Activated naive CD8-positive, alpha-beta T cell treated with anti-CD3 and anti-CD28 coated beads for 36 hours (primary cell): ENCODE results near the gene ESYT1. TPM values are rescaled to one million over a fixed set of nuclear protein-coding genes. Genes with fewer than 3 reads are reported as not detected.

Experiments used
- DNase-seq: peaks from one replicate; pipeline ENCODE4 v3.0.0; 2021
- H3K27ac Mint-ChIP-seq: one replicate; pipeline ENCODE4 v1.8.0; 2022; ENCODE audit warnings: mild to moderate bottlenecking, moderate library complexity, mixed read lengths
- H3K27me3 Mint-ChIP-seq: one replicate; pipeline ENCODE4 v1.8.0; 2022; ENCODE audit warnings: mild to moderate bottlenecking, mixed read lengths
- H3K36me3 Mint-ChIP-seq: one replicate; pipeline ENCODE4 v1.8.0; 2021; ENCODE audit warnings: mild to moderate bottlenecking, mixed read lengths
- H3K4me1 Mint-ChIP-seq: one replicate; pipeline ENCODE4 v1.8.0; 2021; ENCODE audit warnings: mixed read lengths
- H3K4me3 Mint-ChIP-seq: one replicate; pipeline ENCODE4 v1.8.0; 2022; ENCODE audit warnings: mild to moderate bottlenecking, moderate library complexity, mixed read lengths
- H3K9me3 Mint-ChIP-seq: one replicate; pipeline ENCODE4 v1.8.0; 2022; ENCODE audit warnings: mixed read lengths
- total RNA-seq, 2 experiments: library from RNA; stranded (reverse); gene quantifications; one replicate each; pipeline ENCODE4 v1.2.3, GENCODE V29; 2021

ESYT1 gene
- total RNA-seq, 2 experiments from 2014 or later: 153 to 155 TPM

GRCh38 chr12:56130876-56131275 lies 2.8 kb downstream of the ESYT1 start:
- H3K36me3 Mint-ChIP-seq: peaks cover 59% of the 10 kb centered on the region
- no peak for DNase-seq
- H3K4me3 Mint-ChIP-seq: peak overlapping the region; percentile 95
- no peaks in the 10 kb centered on the region for H3K27me3 Mint-ChIP-seq
- H3K9me3 Mint-ChIP-seq: peaks cover 5% of the 10 kb centered on the region
- H3K4me1 Mint-ChIP-seq: peaks cover 62% of the 10 kb centered on the region
- H3K27ac Mint-ChIP-seq: peak overlapping the region; percentile 97

GRCh38 chr12:56134897-56135296 lies 6.8 kb downstream of the ESYT1 start:
- Mint-ChIP-seq H3K4me3 (no peak overlapping the region), H3K9me3 (peaks cover 5% of the 10 kb centered on the region), H3K27ac (no peak overlapping the region), H3K4me1 (peaks cover 60% of the 10 kb centered on the region), H3K36me3 (peaks cover 92% of the 10 kb centered on the region), H3K27me3 (no peaks in the 10 kb centered on the region)
- no peak for DNase-seq

- no peak for DNase-seq
- Mint-ChIP-seq H3K4me3 (no peak overlapping the region), H3K27me3 (no peaks in the 10 kb centered on the region), H3K27ac (peak overlapping the region; percentile 49), H3K9me3 (no peaks in the 10 kb centered on the region), H3K36me3 (peaks cover 78% of the 10 kb centered on the region), H3K4me1 (peaks cover 46% of the 10 kb centered on the region)
Observed at GRCh38 chr12:56137853-56138571, 9.9 kb downstream of the ESYT1 start.

- H3K9me3 Mint-ChIP-seq: no peaks in the 10 kb centered on the region
- H3K36me3 Mint-ChIP-seq: peaks cover 70% of the 10 kb centered on the region
- DNase-seq: no peak
- no peaks in the 10 kb centered on the region for H3K27me3 Mint-ChIP-seq
- peak overlapping the region; percentile 78 for H3K27ac Mint-ChIP-seq
- no peak overlapping the region for H3K4me3 Mint-ChIP-seq
- peaks cover 38% of the 10 kb centered on the region for H3K4me1 Mint-ChIP-seq
Observed at GRCh38 chr12:56141946-56142784, 14.1 kb downstream of the ESYT1 start.

GRCh38 chr12:56143217-56143616 lies 15.2 kb downstream of the ESYT1 start:
- H3K36me3 Mint-ChIP-seq: peaks cover 60% of the 10 kb centered on the region
- no peaks in the 10 kb centered on the region for H3K27me3 Mint-ChIP-seq
- no peak for DNase-seq
- H3K9me3 Mint-ChIP-seq: no peaks in the 10 kb centered on the region
- no peak overlapping the region for H3K4me3 Mint-ChIP-seq
- H3K4me1 Mint-ChIP-seq: peaks cover 32% of the 10 kb centered on the region
- H3K27ac Mint-ChIP-seq: peak overlapping the region; percentile 78

GRCh38 chr12:56143870-56144269 lies 15.8 kb downstream of the ESYT1 start:
- peaks cover 25% of the 10 kb centered on the region for H3K4me1 Mint-ChIP-seq
- H3K4me3 Mint-ChIP-seq: no peak overlapping the region
- DNase-seq: no peak
- H3K27ac Mint-ChIP-seq: peak overlapping the region; percentile 78
- H3K27me3 Mint-ChIP-seq: no peaks in the 10 kb centered on the region
- H3K36me3 Mint-ChIP-seq: peaks cover 53% of the 10 kb centered on the region
- H3K9me3 Mint-ChIP-seq: no peaks in the 10 kb centered on the region

- no peak for DNase-seq
- no peaks in the 10 kb centered on the region for H3K9me3 Mint-ChIP-seq
- H3K4me3 Mint-ChIP-seq: no peak overlapping the region
- peaks cover 41% of the 10 kb centered on the region for H3K36me3 Mint-ChIP-seq
- H3K4me1 Mint-ChIP-seq: peaks cover 28% of the 10 kb centered on the region
- no peak overlapping the region for H3K27ac Mint-ChIP-seq
- H3K27me3 Mint-ChIP-seq: no peaks in the 10 kb centered on the region
Observed at GRCh38 chr12:56145217-56145616, 17.1 kb downstream of the ESYT1 start.

- H3K27me3 Mint-ChIP-seq: no peaks in the 10 kb centered on the region
- H3K4me1 Mint-ChIP-seq: peaks cover 42% of the 10 kb centered on the region
- no peak overlapping the region for H3K4me3 Mint-ChIP-seq
- peaks cover 30% of the 10 kb centered on the region for H3K36me3 Mint-ChIP-seq
- DNase-seq: no peak
- H3K27ac Mint-ChIP-seq: no peak overlapping the region
- H3K9me3 Mint-ChIP-seq: no peaks in the 10 kb centered on the region
Observed at GRCh38 chr12:56146492-56147460, 18.7 kb downstream of the ESYT1 start.

- no peaks in the 10 kb centered on the region for H3K27me3 Mint-ChIP-seq
- DNase-seq: no peak
- no peaks in the 10 kb centered on the region for H3K9me3 Mint-ChIP-seq
- peaks cover 31% of the 10 kb centered on the region for H3K4me1 Mint-ChIP-seq
- H3K27ac Mint-ChIP-seq: peak overlapping the region; percentile 76
- peak overlapping the region; percentile 88 for H3K4me3 Mint-ChIP-seq
- peaks cover 5% of the 10 kb centered on the region for H3K36me3 Mint-ChIP-seq
Observed at GRCh38 chr12:56150563-56150962, 22.5 kb downstream of the ESYT1 start.

- H3K27me3 Mint-ChIP-seq: no peaks in the 10 kb centered on the region
- no peaks in the 10 kb centered on the region for H3K9me3 Mint-ChIP-seq
- peaks cover 11% of the 10 kb centered on the region for H3K36me3 Mint-ChIP-seq
- H3K4me1 Mint-ChIP-seq: peaks cover 29% of the 10 kb centered on the region
- H3K27ac Mint-ChIP-seq: peak overlapping the region; percentile 98
- peak; percentile 75 for DNase-seq
- peak overlapping the region; percentile 88 for H3K4me3 Mint-ChIP-seq
Observed at GRCh38 chr12:56151672-56152131, 23.6 kb downstream of the ESYT1 start.

- Mint-ChIP-seq H3K36me3 (peaks cover 13% of the 10 kb centered on the region), H3K4me3 (peak within 1 kb of the TSS; percentile 88), H3K27me3 (no peaks in the 10 kb centered on the region), H3K27ac (peak within 1 kb of the TSS; percentile 98), H3K9me3 (no peaks in the 10 kb centered on the region), H3K4me1 (peaks cover 28% of the 10 kb centered on the region)
- DNase-seq: peak; percentile 96
Observed at GRCh38 chr12:56152132-56152755, 24.2 kb downstream of the ESYT1 start, which contains the start of gene MYL6B. Gene MYL6B, plus strand, starts transcription at chr12:56152587. Its CDS starts 1,332 bp downstream, at chr12:56153919.

GRCh38 chr12:56152756-56153677 lies 24.9 kb downstream of the ESYT1 start:
- Mint-ChIP-seq H3K27ac (peak overlapping the region; percentile 98), H3K9me3 (no peaks in the 10 kb centered on the region)

GRCh38 chr12:56153678-56154065 lies 25.6 kb downstream of the ESYT1 start:
- Mint-ChIP-seq H3K27ac (no peak overlapping the region), H3K4me1 (peaks cover 33% of the 10 kb centered on the region), H3K4me3 (peak overlapping the region; percentile 88), H3K36me3 (peaks cover 21% of the 10 kb centered on the region), H3K27me3 (no peaks in the 10 kb centered on the region), H3K9me3 (no peaks in the 10 kb centered on the region)
- DNase-seq: no peak

More at GRCh38 chr12:56152756-56153677, 24.9 kb downstream of the ESYT1 start:
- Mint-ChIP-seq H3K27me3 (no peaks in the 10 kb centered on the region), H3K36me3 (peaks cover 15% of the 10 kb centered on the region), H3K4me3 (peak overlapping the region; percentile 88), H3K4me1 (peaks cover 33% of the 10 kb centered on the region)
- no peak for DNase-seq
